K562 (cell line): ENCODE measurements around the gene GRIN2D. TPM values are rescaled to one million over a fixed set of nuclear protein-coding genes. Genes with fewer than 3 reads are reported as not detected.

Source experiments
- ATAC-seq: fragments of 200-7000 bp; cut with Tn5 transposase; 3 replicates; pipeline ENCODE4 v1.9.1; 2020; ENCODE audit warnings: moderate library complexity
- BruUV-seq: library from RNA; stranded (reverse); fragments of 400-500 nt; replicated peaks from 2 replicates; lab custom pipeline; 2021; lab: Mats Ljungman, UMichigan
- CTCF ChIA-PET: fragments of 300-600 bp; formaldehyde crosslinking; extraction: SDS; loops from one replicate; lab custom pipeline; 2021; ENCODE audit warnings: low intra/inter-chr PET ratio; lab: Yijun Ruan, JAX
- POLR2A ChIA-PET: fragments of 300-600, 350-650 bp; sonication (Branson Sonifier 250); formaldehyde crosslinking; extraction: SDS; loops from one replicate; lab custom pipeline; 2021; ENCODE audit warnings: antibody characterized with exemption, inconsistent platforms; lab: Yijun Ruan, JAX
- DNase-seq, 4 experiments: peaks; one replicate each; pipeline versions ENCODE4 v3.0.0 to v3.0.0-alpha.2; 2011 to 2018; ENCODE audit warnings: low spot score in 3 of 4, mixed read lengths in 3 of 4; ENCODE audit errors: extremely low read depth in 1 of 4
- FAIRE-seq: peaks from 2 replicates; lab custom pipeline; 2011; peaks lifted over from hg19 to GRCh38; lab: Jason Lieb, UNC
- H2AFZ ChIP-seq: 2 replicates; pipeline ENCODE4 v1.6.0; 2011; ENCODE audit warnings: low read depth, low read length, control low read depth, inconsistent platforms
- H3K27ac ChIP-seq: fragments of 200-600 bp; 3 replicates; pipeline ENCODE4 v1.8.0; 2011; ENCODE audit warnings: low read depth, mild to moderate bottlenecking, control low read depth, inconsistent platforms, low read length, moderate library complexity, mixed read lengths; ENCODE audit errors: extremely low read depth
- H3K27me3 ChIP-seq, 2 experiments: fragments of 300-600 bp in 1 of 2; 2 replicates in 1 of 2; 3 replicates in 1 of 2; pipeline versions ENCODE4 v1.6.0 to v1.8.0; 2011; ENCODE audit warnings: inconsistent platforms in 2 of 2, low read length in 2 of 2, mild to moderate bottlenecking in 1 of 2, mixed read lengths in 1 of 2, moderate library complexity in 1 of 2; ENCODE audit not compliant: control insufficient read depth in 2 of 2, insufficient read depth in 2 of 2
- H3K36me3 ChIP-seq: fragments of 300-600 bp; 3 replicates; pipeline ENCODE4 v1.8.0; 2011; ENCODE audit warnings: mild to moderate bottlenecking, low read length, inconsistent platforms; ENCODE audit not compliant: control insufficient read depth, insufficient read depth
- H3K4me1 ChIP-seq, 2 experiments: fragments of 200-600 bp in 1 of 2; replicated peaks in 1 of 2; 2 replicates in 1 of 2; 3 replicates in 1 of 2; pipeline versions ENCODE4 v1.5.1 to v1.8.0; 2011; ENCODE audit warnings: inconsistent platforms in 2 of 2, low read length in 2 of 2, mild to moderate bottlenecking in 1 of 2, mixed read lengths in 1 of 2, moderate library complexity in 1 of 2; ENCODE audit not compliant: control insufficient read depth in 2 of 2, insufficient read depth in 2 of 2
- H3K4me2 ChIP-seq: 2 replicates; pipeline ENCODE4 v1.6.1; 2011; ENCODE audit warnings: low read length, control low read depth, inconsistent platforms, mixed read lengths; ENCODE audit not compliant: insufficient read depth
- H3K4me3 ChIP-seq: fragments of 200-600 bp; sonication (generic), shearing (Covaris generic); 2 replicates; pipeline ENCODE4 v1.5.1; 2016; ENCODE audit warnings: control low read depth, inconsistent platforms
- H3K79me2 ChIP-seq: fragments of 200-600 bp; 3 replicates; pipeline ENCODE4 v1.8.0; 2011; ENCODE audit warnings: low read length, inconsistent platforms; ENCODE audit not compliant: control insufficient read depth, insufficient read depth
- H3K9ac ChIP-seq, 2 experiments: 2 replicates each; pipeline versions ENCODE4 v1.6.0 to v1.6.1; 2011; ENCODE audit warnings: low read depth in 2 of 2, low read length in 2 of 2, control low read depth in 1 of 2, inconsistent platforms in 1 of 2, mild to moderate bottlenecking in 1 of 2, mixed read lengths in 1 of 2; ENCODE audit not compliant: insufficient read depth in 1 of 2
- H3K9me1 ChIP-seq: one replicate; pipeline ENCODE4 v1.6.0; 2011; ENCODE audit warnings: inconsistent platforms, mild to moderate bottlenecking, low read length, moderate library complexity; ENCODE audit not compliant: control insufficient read depth, insufficient read depth
- H3K9me3 ChIP-seq: replicated peaks from 2 replicates; pipeline ENCODE4 v1.5.1; 2011; ENCODE audit warnings: low read depth, low read length, inconsistent platforms; ENCODE audit not compliant: control insufficient read depth, insufficient read depth
- H4K20me1 ChIP-seq: replicated peaks from 2 replicates; pipeline ENCODE4 v1.6.1; 2011; ENCODE audit warnings: low read length, inconsistent platforms, mixed read lengths; ENCODE audit not compliant: control insufficient read depth, insufficient read depth
- CREB3L1 ChIP-seq: fragments of 450-650 bp; IDR thresholded peaks from 2 replicates; pipeline ENCODE4 v1.6.1; 2014; ENCODE audit warnings: low read depth, mild to moderate bottlenecking, moderate library complexity, borderline replicate concordance
- NR2C1 ChIP-seq, 2 experiments: fragments of 450-650 bp; IDR thresholded peaks; 2 replicates each; pipeline ENCODE4 v1.6.1; 2017; ENCODE audit warnings: mild to moderate bottlenecking in 2 of 2, antibody characterized with exemption in 1 of 2, inconsistent platforms in 1 of 2, missing compliant biosample characterization in 1 of 2, missing genetic modification characterization in 1 of 2
- NUFIP1 ChIP-seq: fragments of 450-650 bp; IDR thresholded peaks from 2 replicates; pipeline ENCODE4 v1.6.1; 2018; ENCODE audit not compliant: partially characterized antibody
- ZSCAN29 ChIP-seq: fragments of 450-650 bp; IDR thresholded peaks from 2 replicates; pipeline ENCODE4 v1.6.1; 2017
- WGBS: fragments of 100-300 bp; shearing (Covaris generic); methylation state at CpG from one replicate; pipeline ENCODE4 v1.1.6; 2016; ENCODE audit warnings: low coverage, mixed read lengths; ENCODE audit not compliant: insufficient coverage; ENCODE audit errors: missing lambda C conversion rate; 5-methylcytosine and 5-hydroxymethylcytosine counted together
- in situ Hi-C: fragments of 300-500 bp; cut with MboI; formaldehyde crosslinking; loops from 4 replicates; pipeline ENCODE4 v1.15.0; 2018; ENCODE audit warnings: inconsistent platforms, mixed read lengths
- intact Hi-C: fragments of 100-400 bp; cut with micrococcal nuclease; formaldehyde crosslinking; loops from 2 replicates; pipeline ENCODE4 v1.14.2; 2022
- polyA plus RNA-seq, 8 experiments: library from polyadenylated mRNA; depleted of rRNA in 4 of 8; stranded (reverse) in 5 of 8; unstranded in 3 of 8; fragments of >200 nt; fragmentation: Nextera tagmentation in 2 of 8; fragmentation: Illumina TruSeq in 1 of 8; extraction: Ambion mirVana in 2 of 8; extraction: Trizol in 1 of 8; gene quantifications; 2 replicates each; pipeline versions ENCODE4 v1.2.1 to v1.2.3, GENCODE V29; 2011 to 2014; ENCODE audit warnings: inconsistent platforms in 1 of 8, missing spikeins in 1 of 8
- total RNA-seq, 7 experiments: library from RNA; depleted of rRNA in 6 of 7; stranded (reverse); fragments of >200 nt in 6 of 7; fragmentation: Illumina TruSeq in 2 of 7; extraction: Trizol in 2 of 7; gene quantifications; 2 replicates each; pipeline versions ENCODE4 v1.2.1 to v1.2.3, GENCODE V29; 2011 to 2021; ENCODE audit warnings: low replicate concordance in 1 of 7
- TF ChIP-seq, protein P1 (sequence below), 2 experiments: fragments of 450-650 bp; IDR thresholded peaks; 2 replicates each; pipeline ENCODE4 v1.6.1; 2018; ENCODE audit warnings: mild to moderate bottlenecking in 2 of 2, low read depth in 1 of 2; ENCODE audit not compliant: partially characterized antibody in 2 of 2
- TF ChIP-seq, protein P2 (sequence below): fragments of 450-650 bp; IDR thresholded peaks from 2 replicates; pipeline ENCODE4 v1.6.1; 2017; ENCODE audit warnings: antibody characterized with exemption, mild to moderate bottlenecking

The GRIN2D gene
- total and polyA plus RNA-seq, 9 of the 15 experiments (the other 6 are each of a cell fraction or from before 2014, with no cell fraction given) = 0.32 to 31.5 (median 1.8) TPM

GRCh38 chr19:48418317-48419064 lies 25.0 kb downstream of the GRIN2D start (continued):
- TF ChIP-seq ZSCAN29 = no peak

DNA sequence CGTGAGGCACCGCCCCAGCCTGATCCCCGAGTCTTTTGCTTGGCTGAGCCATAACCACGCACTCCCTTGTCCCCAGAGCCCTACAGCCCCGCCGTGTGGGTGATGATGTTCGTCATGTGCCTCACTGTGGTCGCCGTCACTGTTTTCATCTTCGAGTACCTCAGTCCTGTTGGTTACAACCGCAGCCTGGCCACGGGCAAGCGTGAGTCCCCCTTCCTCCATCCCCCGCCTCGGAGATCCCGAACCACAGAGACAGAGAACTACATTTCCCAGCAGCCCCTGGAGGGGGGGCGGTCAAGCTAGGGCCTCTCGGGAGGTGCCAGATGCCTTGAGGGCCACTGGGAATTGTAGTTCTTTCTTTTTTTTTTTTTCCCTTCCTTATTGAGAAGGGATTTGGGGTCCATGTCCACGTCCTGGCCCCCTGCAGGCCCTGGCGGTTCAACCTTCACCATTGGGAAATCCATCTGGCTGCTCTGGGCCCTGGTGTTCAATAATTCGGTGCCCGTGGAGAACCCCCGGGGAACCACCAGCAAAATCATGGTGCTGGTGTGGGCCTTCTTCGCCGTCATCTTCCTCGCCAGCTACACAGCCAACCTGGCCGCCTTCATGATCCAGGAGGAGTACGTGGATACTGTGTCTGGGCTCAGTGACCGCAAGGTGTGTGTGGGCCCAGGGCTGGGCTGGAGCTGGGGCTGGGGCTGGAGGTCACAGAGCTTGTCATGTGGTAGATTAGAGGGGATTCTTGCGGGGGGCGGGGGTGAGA lies 25.9 kb downstream of the GRIN2D start:
- Histone ChIP-seq H3K9me1 (no peaks in the 10 kb centered on the region), H3K4me3 (no peak overlapping the region), H3K9me3 (no peaks in the 10 kb centered on the region), H3K4me2 (no peak overlapping the region), H3K27ac (peak overlapping the region; percentile 56; the same call in 1 of the 3 replicates), H3K36me3 (peaks cover 72% of the 10 kb centered on the region; the same call in 2 of the 3 replicates), H4K20me1 (no peaks in the 10 kb centered on the region), H2AFZ (peak overlapping the region; percentile 29; the same call in 1 of the 2 replicates), H3K4me1 (peaks cover 17 to 50% of the 10 kb centered on the region in 2 experiments), H3K27me3 (no peaks in the 10 kb centered on the region), H3K9ac (peak overlapping the region; percentile 39 to 54; a peak in 2 of 4 replicates), H3K79me2 (0 out of 3 replicates have a peak, but pooled peaks cover 2% of the 10 kb centered on the region)
- intact Hi-C loops (loop anchor here (2.0 kb wide), 1 partner anchor 21 kb away; no protein-coding TSS in a partner anchor), in situ Hi-C loops (no loop called here)
- ATAC-seq = peak; percentile 69
- no TSS peak for BruUV-seq
- DNase-seq = peak; percentile 56 to 70 (median 66)
- FAIRE-seq = no peak
- ChIA-PET POLR2A (interaction anchor here (0.6 kb wide), 3 partner anchors 61 to 1187 kb away, joined by 3 to 5 read pairs (median 4); no protein-coding TSS in a partner anchor), CTCF (no interaction called here)
- 87% methylated on average over 27 of the region's 31 CpGs for WGBS
- TF ChIP-seq, protein P1, sequence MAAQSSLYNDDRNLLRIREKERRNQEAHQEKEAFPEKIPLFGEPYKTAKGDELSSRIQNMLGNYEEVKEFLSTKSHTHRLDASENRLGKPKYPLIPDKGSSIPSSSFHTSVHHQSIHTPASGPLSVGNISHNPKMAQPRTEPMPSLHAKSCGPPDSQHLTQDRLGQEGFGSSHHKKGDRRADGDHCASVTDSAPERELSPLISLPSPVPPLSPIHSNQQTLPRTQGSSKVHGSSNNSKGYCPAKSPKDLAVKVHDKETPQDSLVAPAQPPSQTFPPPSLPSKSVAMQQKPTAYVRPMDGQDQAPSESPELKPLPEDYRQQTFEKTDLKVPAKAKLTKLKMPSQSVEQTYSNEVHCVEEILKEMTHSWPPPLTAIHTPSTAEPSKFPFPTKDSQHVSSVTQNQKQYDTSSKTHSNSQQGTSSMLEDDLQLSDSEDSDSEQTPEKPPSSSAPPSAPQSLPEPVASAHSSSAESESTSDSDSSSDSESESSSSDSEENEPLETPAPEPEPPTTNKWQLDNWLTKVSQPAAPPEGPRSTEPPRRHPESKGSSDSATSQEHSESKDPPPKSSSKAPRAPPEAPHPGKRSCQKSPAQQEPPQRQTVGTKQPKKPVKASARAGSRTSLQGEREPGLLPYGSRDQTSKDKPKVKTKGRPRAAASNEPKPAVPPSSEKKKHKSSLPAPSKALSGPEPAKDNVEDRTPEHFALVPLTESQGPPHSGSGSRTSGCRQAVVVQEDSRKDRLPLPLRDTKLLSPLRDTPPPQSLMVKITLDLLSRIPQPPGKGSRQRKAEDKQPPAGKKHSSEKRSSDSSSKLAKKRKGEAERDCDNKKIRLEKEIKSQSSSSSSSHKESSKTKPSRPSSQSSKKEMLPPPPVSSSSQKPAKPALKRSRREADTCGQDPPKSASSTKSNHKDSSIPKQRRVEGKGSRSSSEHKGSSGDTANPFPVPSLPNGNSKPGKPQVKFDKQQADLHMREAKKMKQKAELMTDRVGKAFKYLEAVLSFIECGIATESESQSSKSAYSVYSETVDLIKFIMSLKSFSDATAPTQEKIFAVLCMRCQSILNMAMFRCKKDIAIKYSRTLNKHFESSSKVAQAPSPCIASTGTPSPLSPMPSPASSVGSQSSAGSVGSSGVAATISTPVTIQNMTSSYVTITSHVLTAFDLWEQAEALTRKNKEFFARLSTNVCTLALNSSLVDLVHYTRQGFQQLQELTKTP (IDR thresholded peaks at IDR 0.05; ENCODE audit: low read depth in 1 of 2, partially characterized antibody in 2 of 2) = peak in 1 of 2 experiments; percentile 97
- TF ChIP-seq CREB3L1 (peak; percentile 31; the same call in 1 of the 2 replicates), NR2C1 (IDR thresholded peaks at IDR 0.05) (no peak), NR2C1 (tag; IDR thresholded peaks at IDR 0.05) (0 out of 2 replicates have a peak, but pooled peaks have one; percentile 44), NUFIP1 (no peak)
- TF ChIP-seq, protein P2, sequence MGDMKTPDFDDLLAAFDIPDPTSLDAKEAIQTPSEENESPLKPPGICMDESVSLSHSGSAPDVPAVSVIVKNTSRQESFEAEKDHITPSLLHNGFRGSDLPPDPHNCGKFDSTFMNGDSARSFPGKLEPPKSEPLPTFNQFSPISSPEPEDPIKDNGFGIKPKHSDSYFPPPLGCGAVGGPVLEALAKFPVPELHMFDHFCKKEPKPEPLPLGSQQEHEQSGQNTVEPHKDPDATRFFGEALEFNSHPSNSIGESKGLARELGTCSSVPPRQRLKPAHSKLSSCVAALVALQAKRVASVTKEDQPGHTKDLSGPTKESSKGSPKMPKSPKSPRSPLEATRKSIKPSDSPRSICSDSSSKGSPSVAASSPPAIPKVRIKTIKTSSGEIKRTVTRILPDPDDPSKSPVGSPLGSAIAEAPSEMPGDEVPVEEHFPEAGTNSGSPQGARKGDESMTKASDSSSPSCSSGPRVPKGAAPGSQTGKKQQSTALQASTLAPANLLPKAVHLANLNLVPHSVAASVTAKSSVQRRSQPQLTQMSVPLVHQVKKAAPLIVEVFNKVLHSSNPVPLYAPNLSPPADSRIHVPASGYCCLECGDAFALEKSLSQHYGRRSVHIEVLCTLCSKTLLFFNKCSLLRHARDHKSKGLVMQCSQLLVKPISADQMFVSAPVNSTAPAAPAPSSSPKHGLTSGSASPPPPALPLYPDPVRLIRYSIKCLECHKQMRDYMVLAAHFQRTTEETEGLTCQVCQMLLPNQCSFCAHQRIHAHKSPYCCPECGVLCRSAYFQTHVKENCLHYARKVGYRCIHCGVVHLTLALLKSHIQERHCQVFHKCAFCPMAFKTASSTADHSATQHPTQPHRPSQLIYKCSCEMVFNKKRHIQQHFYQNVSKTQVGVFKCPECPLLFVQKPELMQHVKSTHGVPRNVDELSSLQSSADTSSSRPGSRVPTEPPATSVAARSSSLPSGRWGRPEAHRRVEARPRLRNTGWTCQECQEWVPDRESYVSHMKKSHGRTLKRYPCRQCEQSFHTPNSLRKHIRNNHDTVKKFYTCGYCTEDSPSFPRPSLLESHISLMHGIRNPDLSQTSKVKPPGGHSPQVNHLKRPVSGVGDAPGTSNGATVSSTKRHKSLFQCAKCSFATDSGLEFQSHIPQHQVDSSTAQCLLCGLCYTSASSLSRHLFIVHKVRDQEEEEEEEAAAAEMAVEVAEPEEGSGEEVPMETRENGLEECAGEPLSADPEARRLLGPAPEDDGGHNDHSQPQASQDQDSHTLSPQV = peak; percentile 28; the same call in 1 of the 2 replicates
